ELR (cell line): ENCODE results near the gene TMEM178B.
"Not testable (repeated sequence)": the region's sequence is repeated elsewhere in the genome, so short reads cannot be mapped to it uniquely, and the experiment has no call there.

ENCODE experiments used
- DNase-seq: peaks from one replicate; pipeline ENCODE4 v3.0.0-alpha.2; 2015; ENCODE audit warnings: low read depth

TMEM178B gene

DNA sequence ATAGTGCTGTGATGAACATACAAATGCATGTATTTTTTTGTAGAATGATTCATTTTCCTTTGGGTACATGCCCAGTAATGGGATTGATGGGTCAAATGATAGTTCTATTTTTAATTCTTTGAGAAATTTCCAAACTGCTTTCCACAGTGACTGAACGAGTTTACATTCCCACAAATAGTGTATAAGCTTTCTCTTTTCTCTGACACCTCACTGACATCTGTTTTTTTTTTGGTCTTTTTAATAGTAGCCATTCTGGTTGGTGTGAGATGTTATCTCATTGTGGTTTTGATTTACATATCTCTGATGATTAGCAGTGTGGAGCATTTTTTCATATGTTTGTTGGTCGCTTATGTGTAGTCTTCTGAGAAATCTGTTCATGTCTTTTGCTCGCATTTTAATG lies 282.3 kb downstream of the TMEM178B start:
- peak; percentile 13 for DNase-seq

DNA sequence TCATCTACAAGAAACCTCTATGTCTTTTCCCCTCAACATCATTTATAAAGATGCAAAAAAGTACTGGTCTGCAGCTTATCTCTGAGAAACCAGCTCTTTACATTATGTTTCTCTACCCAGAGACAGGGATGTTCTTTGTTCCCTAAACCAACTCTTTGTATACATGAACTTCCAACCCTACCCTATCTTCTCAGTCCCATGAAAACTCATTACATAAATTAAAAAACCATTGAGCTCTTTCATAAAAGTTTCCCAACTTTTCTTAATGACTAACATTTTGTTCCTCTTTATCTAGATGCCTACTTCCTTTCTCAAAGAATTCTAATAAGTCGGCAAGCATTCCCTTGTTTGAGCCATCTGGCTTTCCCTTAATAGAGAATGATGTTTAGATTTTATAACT lies 284.5 kb downstream of the TMEM178B start:
- no peak for DNase-seq

DNA sequence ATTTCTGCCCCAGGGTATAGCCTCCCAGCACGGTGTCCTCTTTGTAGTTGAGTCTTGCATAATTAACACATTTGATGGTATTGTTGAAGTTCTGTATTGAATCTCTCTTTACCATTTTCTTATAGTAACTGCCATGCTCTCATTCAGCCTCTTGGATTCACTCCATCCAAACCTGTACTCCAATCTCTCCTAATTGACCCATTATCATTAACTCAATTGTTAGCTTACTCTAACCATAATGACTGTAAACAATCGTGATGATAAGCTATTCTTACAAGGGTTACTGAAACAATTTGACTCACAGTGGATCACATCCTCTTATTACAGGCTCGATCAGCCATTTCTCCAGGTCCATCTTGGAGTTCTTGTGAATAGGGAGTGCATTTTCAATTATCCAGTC lies 285.4 kb downstream of the TMEM178B start:
- DNase-seq: no peak

GRCh38 chr7:141359740-141360415 lies 286.0 kb downstream of the TMEM178B start:
- DNase-seq: peak; percentile 11

DNA sequence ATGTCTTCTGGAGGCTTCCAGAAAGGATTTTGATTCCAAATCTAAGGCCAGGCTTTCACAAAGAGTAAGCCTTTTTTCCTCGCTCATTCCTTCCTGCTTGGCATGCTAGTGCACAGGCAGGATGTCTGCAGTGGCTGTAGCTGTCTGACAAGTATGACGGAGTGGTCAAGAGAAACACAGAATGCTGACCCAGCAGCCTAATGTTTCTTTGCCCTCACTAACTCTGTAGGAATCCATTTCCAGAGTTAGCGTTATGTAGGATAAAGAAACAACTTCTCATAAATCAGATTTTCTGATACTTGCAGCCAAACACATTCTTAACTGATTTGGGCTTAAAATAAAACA lies 286.5 kb downstream of the TMEM178B start:
- DNase-seq: no peak

- no peak for DNase-seq
These were observed 286.9 kb downstream of the TMEM178B start for GRCh38 chr7:141360803-141361202.

- DNase-seq: no peak
These were observed 287.6 kb downstream of the TMEM178B start for GRCh38 chr7:141361479-141361878.

- no peak for DNase-seq
These were observed 288.1 kb downstream of the TMEM178B start for GRCh38 chr7:141361960-141362359.

GRCh38 chr7:141362580-141363435 lies 288.9 kb downstream of the TMEM178B start:
- peak; percentile 80 for DNase-seq

GRCh38 chr7:141363748-141364147 lies 289.9 kb downstream of the TMEM178B start:
- DNase-seq: no peak

GRCh38 chr7:141366091-141366621 lies 292.3 kb downstream of the TMEM178B start:
- DNase-seq: no peak

DNA sequence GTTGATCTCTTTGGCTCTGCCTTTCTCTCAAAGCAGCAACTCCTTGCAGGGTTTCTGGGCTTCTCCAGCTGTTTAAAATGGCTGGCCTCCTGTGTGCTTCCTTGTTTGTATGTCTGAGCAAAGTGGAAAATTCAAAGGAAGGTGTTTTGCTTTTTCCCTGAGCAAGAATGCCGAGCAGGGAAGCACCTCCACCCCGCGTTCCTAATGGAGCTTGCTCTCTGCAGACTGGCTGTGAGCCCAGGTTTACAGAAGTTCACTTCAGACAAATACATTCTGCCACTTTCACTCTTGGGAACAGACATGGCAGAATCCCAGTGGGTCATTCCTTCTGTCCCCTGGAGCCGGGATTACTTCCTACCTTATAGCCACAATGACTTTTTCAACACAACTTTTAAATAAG lies 295.6 kb downstream of the TMEM178B start:
- DNase-seq: no peak

- no peak for DNase-seq
These were observed 296.3 kb downstream of the TMEM178B start for GRCh38 chr7:141370178-141370577.

DNA sequence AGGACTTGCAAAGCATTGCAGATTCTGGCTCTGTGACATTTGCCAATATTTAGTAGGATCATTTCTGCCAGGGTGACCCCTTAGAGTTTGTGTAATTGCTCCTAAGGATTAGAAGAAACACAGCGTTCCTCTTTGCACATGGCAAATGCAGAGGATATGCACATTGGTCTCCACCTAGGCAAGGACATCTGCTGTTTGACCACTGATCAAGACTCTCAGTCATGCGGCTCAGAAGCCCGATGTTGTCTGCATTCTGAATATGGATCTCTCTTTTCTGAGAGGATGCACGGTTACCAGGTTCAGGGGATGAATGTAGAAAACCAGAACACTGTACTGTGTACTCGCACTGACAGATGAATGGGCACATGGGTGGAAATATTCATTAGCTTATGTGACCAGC lies 296.8 kb downstream of the TMEM178B start:
- DNase-seq: no peak

GRCh38 chr7:141374425-141374824 lies 300.6 kb downstream of the TMEM178B start:
- DNase-seq: no peak

DNA sequence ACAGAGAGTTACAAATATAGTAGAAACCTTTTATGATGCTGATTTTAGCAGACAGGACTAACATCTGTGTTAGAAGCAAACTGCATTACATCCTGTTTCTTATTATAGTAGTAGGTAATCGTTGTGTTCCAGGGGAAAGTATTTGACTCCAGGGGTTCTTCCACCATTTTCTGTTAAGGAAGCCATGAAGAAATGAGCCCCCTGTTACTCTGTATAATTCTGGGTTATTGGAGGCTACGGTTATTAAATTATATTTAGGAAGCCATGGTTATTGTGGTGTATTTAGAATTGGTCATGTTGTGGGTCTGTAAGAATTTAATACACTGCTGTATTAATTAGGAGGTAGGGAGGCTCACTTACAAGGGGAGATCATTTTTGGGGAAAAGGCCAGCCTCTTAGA lies 301.6 kb downstream of the TMEM178B start:
- DNase-seq: no peak

GRCh38 chr7:141377906-141378305 lies 304.0 kb downstream of the TMEM178B start:
- no peak for DNase-seq

DNA sequence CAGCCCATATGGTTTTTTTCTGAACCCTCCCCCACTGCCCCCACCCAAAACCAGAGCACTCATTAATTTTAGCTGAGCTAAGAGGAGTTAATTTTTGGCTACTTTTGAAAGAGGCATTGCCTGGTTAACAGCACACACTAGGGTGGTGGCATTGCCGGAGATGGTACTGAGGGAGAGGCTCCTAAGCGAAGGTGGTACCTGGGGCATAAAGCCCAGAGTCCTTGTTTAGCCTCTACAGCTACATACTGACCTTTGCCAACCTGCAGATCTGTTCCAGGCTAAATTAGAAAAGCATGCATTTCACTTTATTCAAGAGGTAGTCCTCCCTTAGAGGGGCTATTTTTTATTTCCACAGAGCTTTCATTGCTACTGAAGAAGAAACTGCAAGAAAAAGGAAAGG lies 304.5 kb downstream of the TMEM178B start:
- no peak for DNase-seq

GRCh38 chr7:141381794-141382427 lies 308.0 kb downstream of the TMEM178B start:
- no peak for DNase-seq

GRCh38 chr7:141383356-141383755 lies 309.5 kb downstream of the TMEM178B start:
- not testable (repeated sequence) for DNase-seq

DNA sequence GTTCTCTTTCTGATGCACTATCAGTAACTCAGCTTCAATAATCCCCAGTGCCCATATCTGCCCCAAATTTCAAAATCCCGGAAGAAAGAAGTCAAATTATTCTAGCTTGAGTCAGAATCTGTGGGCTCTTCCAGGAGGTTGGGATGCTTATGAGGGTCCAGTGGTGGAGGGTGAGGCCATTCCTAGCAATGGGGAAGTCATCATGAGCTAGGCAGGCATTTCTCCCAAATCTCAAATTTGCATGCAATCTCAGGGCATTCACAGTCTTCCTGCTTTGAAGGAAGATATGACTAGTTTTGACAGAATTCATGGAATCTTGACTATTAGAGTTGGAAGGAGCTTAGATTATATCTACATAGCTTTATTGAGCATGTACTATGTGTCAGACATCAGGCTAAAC lies 313.0 kb downstream of the TMEM178B start:
- peak; percentile 1 for DNase-seq

DNA sequence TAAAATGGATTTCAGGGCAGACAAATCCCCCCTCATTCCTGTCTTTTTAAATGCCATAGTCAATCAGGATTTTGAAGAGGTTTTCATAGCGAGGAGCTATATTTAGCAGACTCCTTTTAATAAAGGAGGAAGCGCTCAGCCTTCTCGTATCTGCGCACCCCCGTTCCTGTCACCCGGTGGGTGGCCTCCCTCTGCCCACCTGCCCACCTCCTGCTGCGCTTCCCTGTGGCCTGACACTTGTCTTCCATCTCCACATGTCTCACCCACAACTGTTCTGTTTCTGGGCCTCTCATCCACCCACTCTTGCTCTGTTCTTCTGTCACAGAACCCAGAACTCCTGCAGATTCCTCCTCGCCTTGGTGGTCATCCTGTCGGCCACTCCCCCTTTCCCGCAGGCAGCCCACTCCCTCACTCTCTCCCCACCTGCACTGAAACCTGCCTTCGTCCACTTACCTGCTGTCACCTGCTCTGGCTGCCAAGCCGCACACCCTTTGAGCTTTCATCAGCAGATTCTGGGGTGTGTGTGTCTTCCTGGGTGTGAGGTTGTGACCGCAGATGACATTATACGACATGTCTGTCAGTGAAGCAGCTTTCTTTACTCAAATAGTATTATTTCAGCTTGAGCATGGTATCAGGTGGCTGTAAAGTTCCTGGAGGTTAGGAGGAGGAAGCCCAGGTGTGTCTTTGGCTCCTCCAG lies 313.8 kb downstream of the TMEM178B start:
- DNase-seq: no peak
